GM21529 (cell line): ENCODE data around the gene VWA8.
"Not testable (repeated sequence)": the region's sequence is repeated elsewhere in the genome, so short reads cannot be mapped to it uniquely, and the experiment has no call there.

Experiments
- ATAC-seq: cut with Tn5 transposase; IDR thresholded peaks from one replicate; pipeline ENCODE4 v1.9.1; 2021; ENCODE audit not compliant: unreplicated experiment

The VWA8 gene

DNA sequence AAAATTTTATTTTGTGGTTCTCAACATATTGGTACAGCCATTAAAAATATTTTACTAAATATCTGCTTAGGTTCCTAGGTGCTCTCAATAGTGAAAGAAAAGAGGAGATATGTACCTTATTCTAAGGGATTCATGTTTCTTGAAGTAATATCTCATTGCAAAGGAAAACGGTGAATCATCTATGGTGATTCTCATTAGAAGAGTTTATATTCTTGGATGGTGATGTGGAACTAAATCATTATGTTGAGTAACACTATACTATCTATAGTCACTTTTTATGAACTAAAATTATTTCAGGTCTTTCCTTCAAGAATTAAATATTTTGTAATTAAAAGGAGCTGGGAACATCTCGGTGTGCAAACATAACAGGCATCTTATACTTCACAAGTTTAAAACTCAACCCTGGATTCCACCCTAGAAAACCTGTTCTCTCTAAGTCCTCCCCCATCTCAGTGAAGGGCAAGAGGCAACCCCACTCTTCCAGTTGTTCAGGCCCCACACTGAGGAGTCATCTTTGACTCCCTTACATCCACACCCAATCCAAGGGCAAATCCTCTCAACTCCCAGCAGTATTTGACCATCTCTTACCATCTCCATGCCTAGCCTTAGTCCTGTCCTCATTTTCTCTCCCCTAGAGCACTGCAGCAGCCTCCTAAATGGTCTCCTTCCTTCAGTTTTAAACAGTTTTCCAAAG, 363.4 kb downstream of the VWA8 start:
- ATAC-seq, result no peak

DNA sequence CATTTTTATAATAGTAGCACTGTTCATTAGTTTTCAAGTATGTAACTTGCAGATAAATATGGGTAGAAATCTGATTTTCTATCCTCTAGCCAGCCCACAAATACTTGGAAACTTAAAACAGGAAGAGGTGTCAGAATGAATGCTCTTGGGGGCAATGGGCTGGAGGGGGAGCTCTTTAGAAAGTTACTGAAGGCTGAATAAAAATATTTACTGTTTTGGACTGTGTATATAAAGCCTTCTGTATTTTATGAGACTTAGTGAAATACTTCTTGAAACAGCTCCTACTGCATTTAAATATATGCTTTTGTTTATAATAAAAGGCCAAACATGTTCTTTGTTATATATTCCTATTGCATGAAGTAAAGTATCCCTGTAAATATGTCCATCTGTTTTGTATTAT, 364.7 kb downstream of the VWA8 start:
- no peak for ATAC-seq

DNA sequence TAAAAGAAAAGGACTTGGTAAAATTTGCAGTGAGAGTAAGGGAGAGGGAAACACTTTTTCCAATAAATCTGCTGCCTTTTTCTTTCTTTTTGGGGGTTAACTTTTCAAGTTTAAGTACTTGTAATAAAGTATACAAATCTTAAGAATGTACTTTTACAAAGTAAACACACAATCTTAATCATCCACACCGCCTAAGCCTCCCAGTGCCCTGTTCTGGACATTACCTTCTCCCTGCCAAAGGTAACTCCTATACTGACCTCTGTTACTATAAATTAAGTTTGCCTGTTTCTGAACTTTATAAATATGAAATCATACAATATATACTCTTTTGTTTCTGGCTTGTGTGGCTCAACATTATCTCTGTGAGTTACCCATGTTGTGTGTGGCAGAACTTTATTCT, 365.6 kb downstream of the VWA8 start:
- no peak for ATAC-seq

DNA sequence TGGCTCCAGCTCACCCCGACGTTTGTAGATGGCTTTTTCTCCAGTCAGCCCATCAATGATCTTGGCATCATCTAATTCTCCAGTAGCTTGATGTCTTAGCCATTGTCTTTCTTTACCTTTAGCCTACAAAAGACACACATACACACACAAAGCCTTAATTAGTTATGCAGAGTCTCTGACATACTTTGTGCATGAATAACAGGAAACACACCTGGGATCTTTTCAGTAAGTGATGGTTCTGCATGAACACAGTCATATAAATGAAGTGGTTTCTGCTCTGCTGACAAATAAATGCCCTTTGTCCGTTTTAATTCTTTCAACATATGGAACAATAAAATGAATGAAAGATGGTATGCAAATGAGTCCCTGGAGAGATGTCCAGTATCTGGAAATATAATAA, 370.3 kb downstream of the VWA8 start:
- ATAC-seq, result no peak

DNA sequence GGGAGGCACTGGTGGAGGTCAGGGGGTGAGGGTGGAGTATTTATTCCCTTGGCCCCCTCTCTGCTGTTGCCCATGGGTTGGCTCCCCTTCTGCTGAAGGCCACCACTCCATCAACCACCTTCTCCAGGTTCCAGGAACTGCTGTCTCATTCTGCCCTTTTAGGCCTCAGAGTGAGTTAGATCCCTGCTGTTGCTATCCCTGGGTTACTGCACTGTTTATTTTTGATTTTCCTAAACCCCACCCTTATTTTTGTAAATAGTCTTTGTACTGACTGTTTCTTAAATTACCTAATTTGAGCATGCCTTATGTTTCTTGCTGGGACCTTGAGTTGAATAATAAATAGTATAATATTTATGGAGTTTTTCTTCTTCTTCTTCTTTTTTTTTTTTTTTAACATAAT, 370.8 kb downstream of the VWA8 start:
- no peak for ATAC-seq

DNA sequence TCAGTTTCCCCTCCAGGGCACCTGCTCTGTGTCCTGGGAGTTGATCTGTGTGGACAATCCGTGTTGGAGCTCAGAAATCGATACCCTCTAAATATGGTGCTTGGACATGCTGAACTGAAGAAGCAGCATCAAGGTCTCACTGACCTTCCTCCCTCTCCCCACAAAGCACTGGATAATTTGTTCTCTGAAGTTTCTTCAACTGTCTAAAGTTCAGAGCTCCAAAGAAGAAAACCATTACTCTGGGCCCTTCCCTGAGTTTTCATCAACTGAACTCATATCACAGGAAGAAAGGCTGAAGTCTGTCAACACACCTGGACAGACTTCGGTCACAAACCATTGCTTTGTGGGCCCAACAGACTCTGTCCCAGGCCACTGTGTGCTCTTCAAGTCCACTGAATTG, 371.5 kb downstream of the VWA8 start:
- ATAC-seq, result no peak

DNA sequence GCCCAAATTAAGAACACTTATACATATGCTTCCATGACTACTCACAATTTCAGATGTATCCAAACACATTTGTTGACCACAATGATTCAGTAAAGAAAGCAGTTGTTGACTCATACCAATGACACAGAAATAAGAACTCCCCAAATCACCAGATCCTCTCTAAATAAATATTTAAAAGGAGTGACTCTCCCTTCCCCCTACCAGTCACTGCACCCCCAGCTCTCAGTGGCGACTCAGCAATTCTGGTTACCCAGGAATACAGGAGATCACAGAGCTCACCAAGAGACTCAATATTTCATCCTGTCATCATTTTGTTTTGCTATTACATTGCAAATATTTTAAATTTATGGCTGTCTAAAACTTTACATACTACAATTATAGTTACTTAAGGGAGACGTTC, 372.0 kb downstream of the VWA8 start:
- ATAC-seq, result no peak

DNA sequence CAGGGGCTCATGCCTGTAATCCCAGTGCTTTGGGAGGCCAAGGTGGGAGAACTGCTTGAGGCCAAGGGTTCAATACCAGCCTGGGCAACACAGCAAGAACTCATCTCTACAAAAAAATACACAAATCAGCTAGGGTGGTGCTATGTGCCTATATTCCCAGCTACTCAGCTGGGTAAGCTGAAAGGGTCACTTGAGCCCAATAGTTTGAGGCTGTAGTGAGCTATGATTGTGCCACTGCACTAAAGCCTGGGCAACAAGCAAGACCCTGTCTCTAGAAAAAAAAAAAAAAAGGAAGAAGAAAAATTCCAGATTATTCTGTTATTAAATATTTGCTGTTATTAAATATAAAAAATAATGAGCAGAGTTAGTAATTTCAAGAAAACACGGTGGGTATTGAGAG, 372.5 kb downstream of the VWA8 start:
- no peak for ATAC-seq

DNA sequence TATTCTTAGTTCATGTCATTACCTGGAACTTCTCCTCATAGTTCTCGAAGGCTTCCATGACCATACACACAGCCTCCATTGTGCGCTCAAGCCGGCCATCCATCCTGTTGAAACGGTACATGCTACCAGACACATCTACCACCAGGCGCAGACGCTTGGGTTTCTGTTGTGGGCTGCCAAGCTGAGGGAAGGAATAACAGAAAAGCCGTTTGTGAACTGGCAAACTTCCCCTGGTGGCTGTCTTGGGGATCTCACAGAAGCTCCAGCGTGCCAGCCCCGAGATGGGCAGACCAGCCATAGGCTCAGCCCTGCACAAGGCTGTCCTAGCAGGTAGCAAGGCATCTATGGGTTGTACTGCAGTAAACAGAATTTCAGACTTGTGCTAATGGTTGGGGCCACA, 373.4 kb downstream of the VWA8 start:
- ATAC-seq, result no peak

DNA sequence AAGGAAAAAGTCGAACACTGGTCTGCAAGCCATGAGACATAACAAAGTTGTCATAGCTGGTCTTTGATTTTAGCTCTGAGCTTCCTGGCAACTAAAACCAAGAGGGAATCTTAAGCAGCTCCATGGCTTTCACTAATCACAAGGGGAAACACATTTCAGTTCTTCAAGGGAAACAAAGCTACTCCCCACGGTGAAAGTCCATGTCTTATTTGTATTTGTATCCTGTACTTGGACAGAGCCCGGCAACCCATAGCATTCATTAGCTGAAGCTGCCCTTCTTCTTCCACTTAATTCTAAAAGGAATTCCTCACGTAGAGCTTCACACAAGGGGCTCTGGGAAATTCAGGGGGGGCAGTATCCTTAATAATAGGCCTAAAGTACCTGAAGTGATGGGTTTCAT, 374.7 kb downstream of the VWA8 start:
- ATAC-seq, result no peak

DNA sequence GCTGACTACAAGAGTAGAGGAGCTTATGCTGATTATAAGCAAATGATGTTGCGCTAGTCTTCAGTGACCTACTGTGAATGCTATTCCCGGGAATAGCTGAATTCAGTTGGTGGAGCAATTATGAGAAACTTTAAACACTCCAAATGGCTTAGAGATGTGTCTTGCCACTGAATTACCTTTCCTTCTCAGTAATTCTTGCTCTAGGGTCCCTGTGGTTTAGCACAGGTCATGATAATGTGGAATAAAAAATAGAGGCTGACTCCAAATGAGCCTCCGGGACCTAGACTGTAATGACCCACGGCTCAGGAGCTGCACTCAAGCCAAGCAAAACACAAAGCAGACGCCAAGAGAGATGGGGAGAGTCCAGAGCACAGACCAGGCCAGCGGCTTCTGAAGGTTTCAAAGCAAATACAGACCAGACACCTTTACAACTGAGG, 378.9 kb downstream of the VWA8 start:
- ATAC-seq, result no peak

DNA sequence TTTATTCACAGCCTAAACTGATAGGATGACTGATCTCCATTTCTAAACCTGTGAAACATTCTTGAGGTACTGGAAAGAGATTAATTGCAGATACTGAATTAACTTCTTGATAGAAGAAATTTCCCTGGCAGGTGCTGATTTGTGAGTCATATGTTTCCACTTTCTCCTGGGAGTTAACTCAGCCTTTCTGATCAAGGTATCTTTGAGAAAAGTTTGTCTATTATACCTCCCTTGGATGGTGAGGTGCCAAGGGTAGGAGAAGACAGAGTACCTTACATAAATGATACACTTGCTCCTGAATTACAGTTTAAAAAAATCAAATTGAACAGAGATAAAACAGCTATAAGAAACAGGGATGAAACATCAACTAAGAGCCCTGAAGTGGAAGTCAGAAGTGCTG, 380.6 kb downstream of the VWA8 start:
- ATAC-seq, result no peak

DNA sequence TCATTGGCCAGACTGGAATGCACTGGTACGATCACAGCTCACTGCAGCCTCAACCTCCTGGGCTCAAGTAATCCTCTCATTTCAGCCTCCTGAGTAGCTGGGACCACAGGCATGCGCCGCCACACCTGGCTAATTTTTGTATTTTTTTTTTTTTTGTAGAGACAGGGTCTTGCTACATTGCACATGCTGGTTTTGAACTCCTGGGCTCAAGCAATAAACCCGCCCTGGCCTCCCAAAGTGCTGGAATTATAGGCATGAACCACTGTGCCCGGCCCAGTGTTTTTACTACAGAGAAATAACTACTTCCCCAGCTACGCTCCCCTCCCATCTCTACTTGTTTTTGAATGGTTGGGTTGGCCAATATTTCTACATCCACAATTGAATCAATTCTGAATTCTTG, 381.0 kb downstream of the VWA8 start:
- no peak for ATAC-seq

DNA sequence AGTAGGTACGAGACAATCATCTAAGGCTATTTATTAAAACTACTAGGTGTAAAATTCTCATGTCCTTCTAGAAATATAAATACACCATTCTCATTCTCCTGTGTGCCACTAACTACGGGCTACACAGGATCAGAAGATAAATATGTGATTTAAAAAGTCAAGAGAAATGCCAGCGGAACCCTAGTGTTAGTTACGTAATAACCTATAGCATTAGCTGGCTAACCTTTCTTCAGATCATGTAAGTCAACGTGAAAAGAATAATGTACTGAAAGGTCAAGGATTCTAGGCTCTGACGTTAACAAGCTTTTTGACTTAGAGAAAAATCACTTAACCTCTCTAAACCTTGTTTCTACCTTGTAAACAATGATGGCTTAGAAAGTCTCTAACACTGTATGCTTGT, 381.7 kb downstream of the VWA8 start:
- no peak for ATAC-seq

DNA sequence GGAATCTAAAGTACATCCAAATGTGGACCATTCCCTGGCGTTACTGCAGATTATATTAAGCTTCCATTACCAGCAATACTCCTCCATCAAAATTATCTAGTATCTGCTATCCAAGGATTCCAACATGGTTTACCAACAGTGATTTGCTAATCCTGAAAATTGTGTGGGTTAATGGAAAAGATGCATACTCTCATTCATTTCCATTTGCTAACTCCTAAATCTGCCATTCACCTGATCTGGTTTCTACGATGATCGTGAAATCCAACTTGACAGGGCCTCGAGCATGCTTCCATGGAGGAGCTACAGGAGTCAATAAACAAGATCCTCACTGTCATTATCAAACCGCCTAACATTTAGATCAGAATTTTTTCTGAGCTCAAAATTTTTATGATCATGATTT, 382.5 kb downstream of the VWA8 start:
- ATAC-seq, result no peak

DNA sequence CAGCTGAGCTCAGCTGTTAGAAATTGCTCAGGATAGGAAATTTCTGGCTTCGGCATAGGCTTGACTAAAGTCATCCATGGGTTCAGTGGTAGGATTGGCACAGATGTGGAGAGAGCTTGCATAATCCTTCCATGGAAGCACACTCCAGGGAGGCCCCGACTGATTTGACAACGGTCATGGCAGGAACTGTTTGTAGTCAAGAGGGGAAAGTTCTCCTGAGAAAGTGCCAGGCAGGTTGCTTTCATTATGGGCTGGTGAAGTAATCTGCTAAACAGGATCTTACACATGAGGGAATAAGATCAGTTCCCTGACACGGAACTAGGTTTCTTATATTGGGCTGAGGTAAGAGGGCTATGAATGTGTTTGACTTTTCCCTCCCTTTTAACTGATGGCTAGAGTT, 383.5 kb downstream of the VWA8 start:
- ATAC-seq, result no peak

DNA sequence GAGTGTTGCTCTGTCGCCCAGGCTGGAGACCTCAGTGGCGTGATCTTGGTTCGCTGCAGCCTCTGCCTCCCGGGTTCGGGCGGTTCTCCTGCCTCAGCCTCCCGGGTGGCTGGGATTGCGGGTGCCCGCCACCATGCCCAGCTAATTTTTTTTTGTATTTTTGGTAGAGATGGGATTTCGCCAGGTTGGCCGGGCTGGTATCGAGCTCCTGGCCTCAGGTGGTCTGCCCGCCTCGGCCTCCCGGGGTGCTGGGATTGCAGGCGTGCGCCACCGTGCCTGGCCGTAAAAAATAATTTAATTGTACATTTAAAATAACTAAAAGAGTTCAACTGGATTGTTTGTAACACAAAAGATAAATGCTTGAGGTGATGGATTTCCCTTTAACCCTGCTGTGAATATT, 387.3 kb downstream of the VWA8 start:
- not testable (repeated sequence) for ATAC-seq

DNA sequence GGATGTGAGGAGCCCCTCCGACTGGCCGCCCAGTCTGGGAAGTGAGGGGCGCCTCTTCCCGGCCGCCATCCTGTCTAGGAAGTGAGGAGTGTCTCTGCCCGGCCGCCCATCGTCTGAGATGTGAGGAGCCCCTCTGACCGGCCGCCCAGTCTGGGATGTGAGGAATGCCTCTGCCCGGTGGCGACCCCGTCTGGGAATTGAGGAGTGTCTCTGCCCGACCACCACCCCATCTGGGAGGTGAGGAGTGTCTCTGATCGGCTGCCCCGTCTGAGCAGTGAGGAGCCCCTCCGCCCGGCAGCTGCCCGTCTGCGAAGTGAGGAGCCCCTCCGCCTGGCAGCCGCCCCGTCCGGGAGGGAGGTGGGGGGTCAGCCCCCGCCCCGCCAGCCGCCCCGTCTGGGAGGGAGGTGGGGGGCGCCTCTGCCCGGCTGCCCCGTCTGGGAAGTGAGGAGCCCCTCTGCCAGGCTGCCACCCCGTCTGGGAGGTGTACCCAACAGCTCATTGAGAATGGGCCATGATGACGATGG, 389.0 kb downstream of the VWA8 start:
- ATAC-seq, result not testable (repeated sequence)

DNA sequence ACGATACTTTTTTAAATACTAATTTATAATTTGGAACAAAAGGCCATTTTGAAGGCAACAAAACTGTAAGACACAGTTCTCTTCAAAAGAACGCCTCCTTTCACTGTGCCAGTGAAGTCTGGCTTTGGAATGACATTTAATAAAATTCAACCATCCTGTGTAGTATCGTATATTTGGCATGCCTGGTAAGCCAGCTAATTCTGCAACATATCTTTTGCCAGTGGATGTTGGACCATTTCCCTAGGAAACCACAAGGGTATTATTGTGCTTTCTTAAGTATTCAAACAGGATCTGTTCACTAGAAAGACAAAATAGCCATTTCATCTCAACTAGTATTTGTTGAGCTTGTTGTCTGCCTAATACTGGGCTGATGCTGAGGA, 391.9 kb downstream of the VWA8 start:
- no peak for ATAC-seq

DNA sequence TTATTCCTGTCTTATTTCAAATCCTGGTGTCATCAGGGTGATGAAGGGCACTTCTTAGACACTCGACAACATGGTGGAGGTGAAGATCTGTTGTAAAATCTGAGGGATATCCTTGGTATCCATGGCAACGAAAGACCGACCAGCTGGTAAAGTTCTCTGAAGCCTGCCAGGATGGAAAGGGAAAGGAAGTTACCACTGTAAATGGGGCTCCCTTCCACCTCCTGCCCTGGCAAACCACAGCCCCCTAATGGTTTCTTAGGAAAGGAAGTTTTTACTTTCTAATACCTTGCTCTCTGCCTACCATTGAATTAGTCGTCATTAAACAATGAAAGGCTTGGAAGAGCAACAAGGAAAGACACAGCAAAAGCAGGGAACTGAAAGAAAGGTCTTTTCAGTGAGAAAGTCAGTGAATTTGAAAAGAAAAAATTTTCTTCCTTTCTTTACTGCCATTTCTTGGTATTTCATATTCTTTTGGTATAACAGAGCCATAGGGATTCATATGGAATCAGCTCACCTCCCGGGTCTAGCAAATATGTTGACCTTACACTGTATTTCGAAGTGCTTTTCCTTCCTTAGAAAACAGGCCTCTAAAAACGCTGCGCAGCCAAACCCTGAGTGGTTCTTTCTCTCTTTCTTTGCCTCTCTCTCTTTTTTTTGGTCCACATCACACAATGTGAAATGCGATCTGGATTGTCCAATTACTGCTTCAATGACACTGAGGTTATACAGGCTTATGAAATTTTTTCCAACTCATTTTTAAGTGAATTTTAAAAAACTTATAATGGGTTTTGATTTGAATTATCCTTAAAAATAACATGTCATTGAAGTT, 392.6 kb downstream of the VWA8 start:
- no peak for ATAC-seq

DNA sequence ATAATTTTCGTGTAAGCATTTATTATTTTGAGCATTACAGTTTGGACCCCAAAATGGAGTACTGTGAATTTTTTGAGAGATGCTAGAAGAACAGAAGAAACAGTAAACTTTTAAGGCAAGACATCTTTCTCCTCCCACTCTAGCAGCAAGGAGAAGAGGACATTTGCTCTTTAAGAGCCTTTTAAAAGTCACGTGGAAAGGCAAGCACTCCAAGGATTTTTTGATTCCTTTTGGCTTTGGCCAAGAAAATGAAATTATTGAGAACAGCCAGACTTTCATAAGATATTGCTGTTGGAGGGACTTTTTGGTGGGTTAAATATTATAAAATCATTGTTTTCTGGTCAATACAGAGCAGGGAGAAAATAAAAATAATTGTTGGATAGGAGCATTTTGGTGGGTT, 393.5 kb downstream of the VWA8 start:
- ATAC-seq, result no peak

DNA sequence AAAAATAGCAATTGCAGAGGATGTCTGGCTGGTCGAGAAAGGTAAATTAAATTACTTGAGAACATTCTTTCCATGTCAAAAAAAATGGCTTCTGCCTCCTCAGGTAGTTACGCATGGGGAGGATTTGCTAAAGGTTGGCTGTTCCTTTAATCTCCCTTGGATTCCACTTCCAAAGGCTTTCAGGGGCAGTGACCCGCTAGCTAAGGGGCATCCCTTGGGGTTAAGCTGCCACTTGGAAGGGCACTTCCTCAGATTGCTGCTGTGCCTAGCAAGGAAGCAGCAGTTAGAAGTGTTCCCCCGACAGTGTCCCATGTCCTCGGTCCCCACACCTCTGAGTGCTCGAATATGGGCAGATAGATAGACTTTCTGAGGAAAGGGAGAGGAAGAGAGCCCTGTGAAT, 395.1 kb downstream of the VWA8 start:
- no peak for ATAC-seq
